HG03097 (cell line): ENCODE measurements around the gene KCTD16.

ENCODE experiments used
- ATAC-seq: cut with Tn5 transposase; IDR thresholded peaks from one replicate; pipeline ENCODE4 v1.9.1; 2021; ENCODE audit not compliant: unreplicated experiment, low FRiP score

KCTD16 gene

GRCh38 chr5:144162686-144163085, 8.0 kb upstream of the KCTD16 start:
- ATAC-seq: no peak

DNA sequence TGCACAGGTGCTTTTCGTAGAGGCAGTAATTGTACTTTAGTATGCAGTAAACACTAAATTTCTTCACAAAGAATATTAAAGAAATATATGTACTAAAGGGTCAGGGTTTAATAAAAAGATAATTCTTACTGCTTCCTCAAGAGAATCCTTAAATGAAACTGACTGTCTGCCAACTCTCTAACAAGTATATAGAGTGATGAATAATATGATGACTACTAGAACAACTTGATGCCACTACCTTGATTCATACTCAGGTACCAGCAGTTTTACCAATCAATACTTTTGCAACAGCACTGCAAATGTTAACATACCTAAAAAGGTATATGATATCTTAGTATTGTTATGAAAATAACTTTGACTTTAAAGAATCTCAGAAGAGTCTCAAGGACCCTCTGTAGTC, 4.0 kb upstream of the KCTD16 start:
- ATAC-seq: no peak

DNA sequence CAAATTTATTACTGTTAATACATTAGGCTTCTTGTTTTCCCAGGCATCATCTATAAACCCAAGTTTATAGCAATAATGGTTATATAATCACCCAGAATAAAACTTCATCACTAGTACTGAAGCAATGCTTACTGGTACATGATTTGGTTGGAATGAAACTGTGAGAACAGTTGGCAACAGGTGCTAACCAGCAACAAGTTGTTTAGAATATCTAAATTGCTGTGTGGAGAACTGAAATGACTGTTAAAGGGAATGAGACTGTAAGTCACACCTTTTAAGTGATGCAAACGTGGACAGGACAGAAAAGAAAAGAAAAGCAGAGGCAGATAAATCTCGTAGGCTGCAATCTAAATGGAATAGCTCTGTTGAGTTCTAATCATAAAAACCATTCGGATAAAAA, 2.7 kb upstream of the KCTD16 start:
- no peak for ATAC-seq

- ATAC-seq: no peak
These were observed 783 bp upstream of the KCTD16 start for GRCh38 chr5:144169904-144170275.

DNA sequence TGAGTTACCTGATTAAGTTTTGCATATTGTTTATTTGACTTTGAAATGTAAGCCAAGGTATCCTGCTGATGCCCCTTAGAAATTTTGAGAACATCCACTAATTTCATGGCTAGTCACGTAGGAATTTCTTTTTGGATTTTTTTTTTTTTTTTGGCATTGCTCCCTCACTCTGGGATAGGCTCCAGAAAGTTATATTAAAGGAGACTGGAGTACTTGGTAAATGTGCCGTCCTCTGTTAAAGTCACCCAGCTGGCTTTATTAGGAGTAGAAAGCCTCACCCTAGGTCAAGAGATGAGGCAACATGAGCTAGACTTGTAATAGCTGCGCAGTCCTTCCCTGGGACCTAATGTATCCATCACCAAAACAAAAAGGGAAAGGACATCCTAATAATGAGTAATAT, 3.1 kb downstream of the KCTD16 start:
- no peak for ATAC-seq

DNA sequence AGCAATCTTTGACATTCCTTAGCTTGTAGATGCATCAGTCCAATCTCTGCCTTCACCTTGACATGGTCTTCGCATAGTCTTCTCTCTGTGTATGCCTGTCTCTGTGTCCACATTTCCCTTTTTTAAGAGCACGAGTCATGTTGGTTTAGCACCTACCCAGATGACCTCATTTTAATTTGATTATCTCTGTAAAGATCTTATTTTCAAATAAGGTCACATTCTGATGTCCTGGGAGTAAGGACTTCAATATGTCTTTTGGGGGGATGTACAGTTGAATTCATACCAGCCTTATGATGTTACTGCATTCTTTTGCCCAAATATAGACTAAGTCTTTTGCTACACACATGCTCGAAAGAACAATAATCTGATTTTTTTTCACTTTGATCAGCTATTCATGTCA, 6.9 kb downstream of the KCTD16 start:
- no peak for ATAC-seq

DNA sequence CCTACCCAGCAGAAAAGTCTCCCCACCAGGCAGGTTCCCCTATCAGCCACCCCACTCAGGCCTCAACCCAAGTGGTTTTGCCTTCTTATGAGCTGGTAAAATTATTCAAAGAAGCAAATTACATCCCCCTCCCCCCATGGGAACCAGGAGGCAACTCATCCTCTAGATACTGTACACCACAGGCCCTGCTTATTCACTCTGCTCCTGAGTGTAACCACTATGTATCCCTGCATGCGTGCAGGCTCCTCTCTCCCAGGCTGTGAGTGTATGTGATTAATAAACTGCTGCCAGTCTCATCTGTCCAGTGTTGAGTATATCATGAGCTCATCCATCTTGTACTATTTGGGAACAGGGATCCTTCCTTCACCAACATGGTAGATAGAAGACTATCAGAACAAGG, 8.6 kb downstream of the KCTD16 start:
- no peak for ATAC-seq

DNA sequence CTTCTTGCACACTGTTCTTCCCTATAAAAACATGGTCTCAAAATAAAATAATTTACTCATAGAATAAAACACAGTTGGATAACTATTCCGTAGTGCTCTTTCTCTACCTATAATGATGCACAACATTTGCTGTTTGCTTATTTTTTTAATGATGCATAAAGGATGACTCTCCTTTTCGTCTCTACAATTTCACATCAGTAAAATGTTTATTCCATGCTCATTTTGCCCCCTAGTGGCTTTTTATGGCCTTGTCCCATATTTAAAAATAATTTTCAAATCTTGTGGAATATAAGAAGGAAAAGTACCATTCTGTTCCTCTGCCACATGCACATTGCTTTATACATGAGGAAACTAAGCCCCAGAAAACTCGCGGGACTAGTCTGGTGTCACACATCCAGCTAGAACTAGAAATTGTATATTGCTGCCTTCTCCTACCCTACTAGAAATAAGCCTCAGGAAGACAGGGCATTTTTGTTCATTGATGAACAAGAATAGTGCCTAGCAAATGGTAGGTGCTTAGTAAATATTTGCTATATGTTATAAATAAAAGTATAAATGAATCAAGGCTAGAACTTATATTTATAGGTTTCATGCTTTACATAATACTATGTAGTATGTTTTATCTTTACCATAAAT, 12.7 kb downstream of the KCTD16 start:
- ATAC-seq: no peak

GRCh38 chr5:144187699-144188294, 17.1 kb downstream of the KCTD16 start:
- peak; percentile 77 for ATAC-seq

DNA sequence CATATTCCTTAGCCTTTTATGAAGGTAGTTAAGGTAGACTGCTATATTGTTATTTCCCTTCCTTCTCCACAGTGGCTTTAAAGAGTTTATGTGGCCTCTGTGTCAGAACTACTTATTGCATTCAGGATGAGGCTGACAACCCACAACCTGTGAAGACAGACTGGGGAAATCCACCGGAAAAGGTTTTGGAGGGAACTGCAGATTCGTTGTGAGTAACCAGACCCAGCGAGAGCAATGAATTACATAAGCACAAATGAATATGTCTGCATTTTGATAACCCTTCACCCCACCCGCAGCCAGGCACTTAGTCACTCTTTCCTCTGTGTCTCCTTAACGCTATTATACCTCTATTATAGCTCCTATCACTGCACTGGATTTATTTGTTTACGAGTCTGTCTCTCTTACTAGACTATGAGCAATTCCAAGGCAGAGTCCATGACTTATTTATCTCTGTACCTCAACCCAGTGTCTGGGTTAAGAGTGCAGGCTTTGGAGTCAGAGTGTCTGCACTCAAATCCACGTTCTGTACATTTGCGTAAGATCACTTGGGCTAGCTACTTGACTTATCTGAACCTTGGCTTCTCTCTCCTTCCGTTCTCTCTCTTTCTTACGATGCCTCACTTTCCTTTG, 19.2 kb downstream of the KCTD16 start:
- peak; percentile 38 for ATAC-seq

GRCh38 chr5:144191531-144191930, 20.9 kb downstream of the KCTD16 start:
- ATAC-seq: no peak

- peak; percentile 92 for ATAC-seq
These were observed 21.3 kb downstream of the KCTD16 start for GRCh38 chr5:144191998-144192397.

DNA sequence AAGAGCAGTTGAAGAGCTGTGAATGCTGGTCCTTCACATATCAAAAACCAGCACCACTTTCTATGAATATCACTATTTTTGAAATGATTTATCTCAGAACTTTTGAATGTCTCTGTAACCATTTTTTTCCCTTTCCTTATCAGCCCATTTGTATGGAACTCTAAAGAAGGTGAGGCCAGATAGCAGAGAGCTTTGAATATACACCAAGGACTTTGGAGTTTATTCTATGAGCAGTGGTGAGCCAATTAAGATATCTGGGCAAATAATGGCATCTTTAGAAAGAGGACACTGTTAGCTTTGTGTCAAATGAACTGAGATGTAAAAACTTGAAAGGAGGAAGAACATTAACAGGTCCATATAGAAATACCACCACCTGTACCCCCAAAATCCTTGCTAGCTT, 22.0 kb downstream of the KCTD16 start:
- ATAC-seq: no peak

GRCh38 chr5:144194144-144194543, 23.5 kb downstream of the KCTD16 start:
- no peak for ATAC-seq

DNA sequence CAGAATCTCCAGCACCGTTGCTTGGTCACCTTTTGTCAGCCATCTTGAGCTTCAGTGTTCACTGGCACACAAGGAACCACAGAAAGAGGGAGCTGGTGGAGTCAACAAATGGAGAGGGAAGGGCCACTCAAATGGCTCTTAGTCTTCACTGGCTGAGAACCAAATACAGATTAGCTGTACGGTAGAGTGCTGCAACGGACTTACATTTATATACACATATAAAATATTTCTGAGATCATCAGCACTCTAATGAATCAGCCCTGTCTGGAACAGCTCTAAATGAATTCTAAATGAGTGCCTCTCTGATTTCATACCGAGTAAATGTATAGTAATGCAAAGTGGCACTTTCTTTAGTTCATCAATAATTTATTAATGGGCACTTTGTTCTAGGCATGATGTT, 24.8 kb downstream of the KCTD16 start:
- ATAC-seq: no peak

DNA sequence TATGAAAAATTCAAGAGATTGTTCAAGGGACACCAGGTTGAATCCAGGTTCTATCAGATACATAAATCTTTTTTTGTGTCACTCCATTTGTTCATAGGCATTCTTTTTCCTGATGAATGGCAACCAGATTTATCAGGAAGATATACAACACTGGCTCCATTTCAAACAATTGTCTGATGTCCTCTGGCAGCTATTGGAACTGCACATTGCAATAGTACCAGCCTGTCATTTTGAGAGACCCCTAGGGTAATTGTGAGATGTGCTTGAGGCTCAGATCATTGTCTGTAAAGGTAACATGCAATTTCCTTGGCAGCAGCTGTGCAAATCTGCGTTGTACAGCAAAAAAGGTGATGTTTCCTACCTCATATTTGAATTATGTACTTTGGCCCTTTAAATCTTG, 25.9 kb downstream of the KCTD16 start:
- no peak for ATAC-seq

DNA sequence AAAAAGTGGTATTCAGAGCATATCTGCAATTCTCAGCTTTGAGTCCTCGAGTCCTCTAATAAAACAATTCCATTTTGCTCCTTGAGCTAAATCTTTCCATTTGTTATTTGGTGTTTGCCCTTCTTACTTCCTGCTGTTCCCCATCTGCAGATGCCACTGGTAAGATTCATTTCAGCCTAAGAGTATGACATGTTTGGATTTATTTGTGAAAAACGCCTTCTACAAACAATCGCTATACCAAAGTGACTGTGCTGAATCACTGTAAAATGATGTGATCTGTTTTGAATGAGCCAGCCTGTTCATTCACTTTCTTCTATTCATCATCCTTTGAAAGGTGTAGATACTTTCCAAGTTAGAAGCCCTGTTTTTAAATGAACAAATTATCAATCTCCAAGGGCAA, 27.7 kb downstream of the KCTD16 start:
- no peak for ATAC-seq

- no peak for ATAC-seq
These were observed 30.9 kb downstream of the KCTD16 start for GRCh38 chr5:144201588-144201987.

DNA sequence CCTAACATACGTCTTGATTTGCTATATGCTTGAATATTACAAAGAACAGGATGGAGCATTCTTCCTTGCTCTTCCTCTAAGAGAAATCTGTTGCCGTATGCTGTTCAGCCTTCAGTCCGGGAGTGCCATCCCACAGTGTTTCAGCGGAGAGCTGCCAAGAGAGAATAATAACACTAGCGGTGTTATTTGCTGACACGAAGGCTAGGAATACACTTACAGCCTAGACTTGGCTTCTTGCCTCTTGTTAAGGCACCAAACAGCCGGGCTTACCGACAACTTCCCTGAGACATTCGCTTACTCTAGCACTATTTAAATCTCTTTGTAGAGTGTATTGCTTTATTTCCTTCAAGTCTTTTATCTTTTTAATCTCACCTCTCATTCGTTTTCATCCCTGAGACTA, 31.4 kb downstream of the KCTD16 start:
- ATAC-seq: no peak

DNA sequence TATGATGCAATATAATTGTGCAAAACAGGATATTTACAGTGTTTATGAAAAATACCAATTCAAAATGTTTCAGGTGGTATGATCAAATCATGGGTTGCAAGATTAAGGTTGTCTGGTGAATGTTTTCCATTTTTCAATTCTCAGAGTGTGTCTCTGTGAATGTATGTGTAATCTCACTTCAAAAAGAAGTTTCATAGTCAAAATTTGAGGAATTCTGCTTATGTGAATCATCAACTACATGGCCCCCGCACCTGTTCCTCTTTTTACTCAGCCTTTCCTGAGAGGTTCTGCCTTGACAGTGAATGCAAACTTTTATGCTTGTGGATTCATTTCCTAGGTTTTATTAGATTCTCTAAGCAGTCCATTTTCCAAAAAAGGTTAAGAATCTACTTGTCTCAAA, 32.1 kb downstream of the KCTD16 start:
- no peak for ATAC-seq

GRCh38 chr5:144203750-144204596, 33.3 kb downstream of the KCTD16 start:
- peak; percentile 69 for ATAC-seq
